Fibroblast of pulmonary artery (primary cell): ENCODE data around the gene ATRN.

Source experiments
- DNase-seq: peaks from one replicate; pipeline ENCODE4 v3.0.0-alpha.2; 2010; ENCODE audit warnings: low read depth
- H3K4me3 ChIP-seq: replicated peaks from 2 replicates; pipeline ENCODE4 v1.5.1; 2011; ENCODE audit warnings: low read depth, mild to moderate bottlenecking, control low read depth, low read length, moderate library complexity
- CTCF ChIP-seq: IDR thresholded peaks from 2 replicates; pipeline ENCODE4 v1.5.1; 2011; ENCODE audit warnings: mild to moderate bottlenecking, control low read depth, low read length, inconsistent platforms; ENCODE audit errors: missing control alignments

Gene ATRN

GRCh38 chr20:3655131-3655405 lies 184.2 kb downstream of the ATRN start:
- no peak for DNase-seq
- no peak for TF ChIP-seq CTCF
- no peak overlapping the region for H3K4me3 ChIP-seq

GRCh38 chr20:3658019-3658715 lies 187.3 kb downstream of the ATRN start:
- no peak for DNase-seq
- no peak for TF ChIP-seq CTCF
- H3K4me3 ChIP-seq, result no peak overlapping the region

GRCh38 chr20:3658716-3659491 lies 188.1 kb downstream of the ATRN start:
- DNase-seq, result peak; percentile 11
- TF ChIP-seq CTCF, result no peak
- H3K4me3 ChIP-seq, result no peak overlapping the region

GRCh38 chr20:3659492-3660261 lies 188.9 kb downstream of the ATRN start:
- H3K4me3 ChIP-seq, result no peak overlapping the region
- no peak for TF ChIP-seq CTCF
- no peak for DNase-seq

DNA sequence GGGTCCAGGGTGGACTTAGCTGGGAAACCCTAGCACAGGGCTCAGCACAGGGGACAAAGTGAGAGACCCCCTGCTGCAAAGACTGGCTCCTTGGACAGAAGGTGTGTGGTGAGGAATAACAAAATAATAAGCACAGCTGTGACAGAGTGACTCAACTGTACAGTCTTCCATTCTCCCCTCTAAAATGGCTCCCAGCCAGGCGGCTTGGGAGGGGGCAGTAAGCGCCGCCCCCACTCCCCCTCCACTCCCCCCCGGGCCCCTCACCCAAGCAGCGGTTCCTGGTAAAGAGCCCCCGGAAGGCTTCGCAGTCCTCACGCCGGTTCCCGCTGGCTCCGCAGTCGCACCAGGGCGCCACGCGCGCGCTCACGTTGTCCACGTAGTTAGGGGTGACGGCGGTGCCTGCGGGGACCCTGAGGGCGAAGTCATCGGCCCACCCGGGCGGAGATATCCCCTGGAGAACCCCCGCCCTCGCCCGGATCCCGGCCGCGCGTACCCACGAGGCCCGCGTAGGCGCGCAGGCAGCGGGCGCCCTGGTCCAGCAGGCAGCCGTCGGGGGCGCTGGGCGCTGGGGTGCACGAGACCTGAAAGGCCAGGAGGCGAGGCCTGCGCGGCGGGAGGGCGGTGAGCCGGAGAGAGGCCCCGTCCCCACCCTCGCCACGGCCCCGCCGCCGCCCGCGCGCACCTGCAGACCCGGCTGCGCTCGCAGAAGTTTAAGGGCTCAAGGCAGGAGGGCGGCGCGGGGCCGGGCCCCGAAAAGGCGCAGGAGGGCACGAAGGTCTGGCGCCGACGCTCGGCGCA lies 189.6 kb downstream of the ATRN start:
- TF ChIP-seq CTCF, result no peak
- DNase-seq, result no peak
- no peak overlapping the region for H3K4me3 ChIP-seq

DNA sequence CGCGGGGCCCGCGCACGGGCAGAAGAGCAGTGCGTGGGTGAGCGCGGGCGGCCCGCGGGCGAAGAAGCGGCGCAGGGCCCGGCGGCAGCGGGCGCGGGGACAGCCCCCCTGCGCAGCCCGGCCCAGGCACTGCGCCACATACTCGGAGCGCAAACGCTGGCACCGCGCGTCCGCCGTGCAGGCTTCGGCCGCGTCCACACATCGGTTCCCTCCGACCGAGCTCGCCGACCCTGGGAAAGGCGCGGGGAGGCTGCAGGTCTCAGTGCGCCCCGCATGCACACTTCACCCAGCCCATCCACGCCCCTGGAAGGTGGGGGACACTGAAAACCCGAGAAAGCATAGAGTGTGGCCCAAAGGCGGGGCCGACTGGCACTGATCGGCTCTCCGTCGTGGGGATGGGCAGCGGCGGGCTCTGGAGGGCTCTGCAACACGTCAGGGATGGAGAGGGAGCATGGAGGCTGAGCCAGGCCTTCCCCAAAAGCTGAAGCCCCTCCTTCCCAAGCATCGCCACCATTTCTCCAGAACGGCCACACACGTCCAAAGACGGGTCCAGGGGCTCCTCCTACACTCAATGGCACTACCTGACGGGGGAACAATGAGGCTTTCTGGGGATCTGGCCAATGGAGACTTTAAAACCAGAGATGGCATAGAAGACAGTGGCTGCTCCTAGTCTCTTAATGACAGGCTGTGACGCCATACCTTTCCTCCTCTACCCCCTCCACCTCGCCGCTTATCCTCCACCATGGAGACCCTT lies 190.4 kb downstream of the ATRN start:
- H3K4me3 ChIP-seq, result no peak overlapping the region
- TF ChIP-seq CTCF, result no peak

More for the DNA sequence above, 190.4 kb downstream of the ATRN start:
- DNase-seq, result no peak
